DMS114 treated with DMSO at 0.1 percent for 48 hours (cell line): ENCODE results near the gene KLHL14.

Experiments used
- DNase-seq: peaks from one replicate; lab custom pipeline; 2025; ENCODE audit not compliant: unreplicated experiment; lab: John Stamatoyannopoulos, UW

KLHL14 gene

GRCh38 chr18:32770666-32771168 lies 2.1 kb downstream of the KLHL14 start:
- DNase-seq: no peak

- DNase-seq: no peak
Measured at GRCh38 chr18:32770054-32770665, 2.7 kb downstream of the KLHL14 start.

GRCh38 chr18:32769586-32770053 lies 3.2 kb downstream of the KLHL14 start:
- DNase-seq: no peak

GRCh38 chr18:32769071-32769585 lies 3.7 kb downstream of the KLHL14 start:
- DNase-seq: no peak

GRCh38 chr18:32767400-32767799 lies 5.4 kb downstream of the KLHL14 start:
- DNase-seq: no peak

- DNase-seq: no peak
Measured at GRCh38 chr18:32764611-32765244, 8.1 kb downstream of the KLHL14 start.

- DNase-seq: no peak
Measured at GRCh38 chr18:32763293-32763692, 9.5 kb downstream of the KLHL14 start.

GRCh38 chr18:32761231-32761630 lies 11.6 kb downstream of the KLHL14 start:
- DNase-seq: no peak

GRCh38 chr18:32760391-32760790 lies 12.4 kb downstream of the KLHL14 start:
- no peak for DNase-seq

GRCh38 chr18:32759611-32760167 lies 13.1 kb downstream of the KLHL14 start:
- no peak for DNase-seq

- no peak for DNase-seq
Measured at GRCh38 chr18:32754508-32755263, 18.1 kb downstream of the KLHL14 start.

GRCh38 chr18:32753656-32754260 lies 19.1 kb downstream of the KLHL14 start:
- no peak for DNase-seq

GRCh38 chr18:32750328-32750727 lies 22.5 kb downstream of the KLHL14 start:
- DNase-seq: no peak

GRCh38 chr18:32749809-32750208 lies 23.0 kb downstream of the KLHL14 start:
- no peak for DNase-seq

- no peak for DNase-seq
Measured at GRCh38 chr18:32742579-32742978, 30.2 kb downstream of the KLHL14 start.

- no peak for DNase-seq
Measured at GRCh38 chr18:32735781-32736180, 37.0 kb downstream of the KLHL14 start.

- no peak for DNase-seq
Measured at GRCh38 chr18:32734442-32734841, 38.4 kb downstream of the KLHL14 start.

- DNase-seq: no peak
Measured at GRCh38 chr18:32732165-32732564, 40.7 kb downstream of the KLHL14 start.

GRCh38 chr18:32730620-32731091 lies 42.2 kb downstream of the KLHL14 start:
- DNase-seq: no peak

GRCh38 chr18:32730068-32730467 lies 42.8 kb downstream of the KLHL14 start:
- DNase-seq: no peak
